ENCODE data around the gene DSCAML1.
A peak's percentile ranks its signal among the peaks of the same experiment; 100 is the strongest.

Gene DSCAML1

GRCh38 chr11:117538263-117539135 lies 258.5 kb downstream of the DSCAML1 start:
- DNase-seq, result no peak

- no peak for DNase-seq
These were observed 261.1 kb downstream of the DSCAML1 start for GRCh38 chr11:117535850-117536411.

GRCh38 chr11:117535201-117535849 lies 261.7 kb downstream of the DSCAML1 start:
- DNase-seq, result no peak

GRCh38 chr11:117532568-117532967 lies 264.4 kb downstream of the DSCAML1 start:
- no peak for DNase-seq

GRCh38 chr11:117529816-117530215 lies 267.2 kb downstream of the DSCAML1 start:
- DNase-seq, result no peak

- DNase-seq, result no peak
These were observed 268.8 kb downstream of the DSCAML1 start for GRCh38 chr11:117528097-117528721.

- DNase-seq, result no peak
These were observed 269.7 kb downstream of the DSCAML1 start for GRCh38 chr11:117527271-117527670.

GRCh38 chr11:117525866-117526542 lies 271.0 kb downstream of the DSCAML1 start:
- DNase-seq, result no peak

GRCh38 chr11:117524468-117525183 lies 272.4 kb downstream of the DSCAML1 start:
- DNase-seq, result no peak

- peak; percentile 66 for DNase-seq
These were observed 273.3 kb downstream of the DSCAML1 start for GRCh38 chr11:117523680-117524079.

- DNase-seq, result no peak
These were observed 275.0 kb downstream of the DSCAML1 start for GRCh38 chr11:117521974-117522373.

- no peak for DNase-seq
These were observed 276.1 kb downstream of the DSCAML1 start for GRCh38 chr11:117520966-117521365.

- DNase-seq, result no peak
These were observed 276.8 kb downstream of the DSCAML1 start for GRCh38 chr11:117520201-117520600.

GRCh38 chr11:117519590-117519989 lies 277.4 kb downstream of the DSCAML1 start:
- DNase-seq, result no peak

- no peak for DNase-seq
These were observed 277.8 kb downstream of the DSCAML1 start for GRCh38 chr11:117519170-117519569.

GRCh38 chr11:117518455-117518854 lies 278.6 kb downstream of the DSCAML1 start:
- DNase-seq, result no peak

GRCh38 chr11:117517097-117517496 lies 279.9 kb downstream of the DSCAML1 start:
- DNase-seq, result no peak

GRCh38 chr11:117515892-117516787 lies 280.9 kb downstream of the DSCAML1 start:
- DNase-seq, result no peak

- no peak for DNase-seq
These were observed 282.8 kb downstream of the DSCAML1 start for GRCh38 chr11:117514256-117514655.

- no peak for DNase-seq
These were observed 283.4 kb downstream of the DSCAML1 start for GRCh38 chr11:117513666-117514065.

GRCh38 chr11:117511931-117512539 lies 285.0 kb downstream of the DSCAML1 start:
- DNase-seq, result no peak

All from NCI-H226 (cell line).